NCI-H2081 treated with DMSO at 0.1 percent for 48 hours (cell line): ENCODE results near the gene RAD18.
A peak's percentile ranks its signal among the peaks of the same experiment; 100 is the strongest.

Experiments
- DNase-seq: peaks from one replicate; lab custom pipeline; 2025; lab: John Stamatoyannopoulos, UW

The RAD18 gene, protein sequence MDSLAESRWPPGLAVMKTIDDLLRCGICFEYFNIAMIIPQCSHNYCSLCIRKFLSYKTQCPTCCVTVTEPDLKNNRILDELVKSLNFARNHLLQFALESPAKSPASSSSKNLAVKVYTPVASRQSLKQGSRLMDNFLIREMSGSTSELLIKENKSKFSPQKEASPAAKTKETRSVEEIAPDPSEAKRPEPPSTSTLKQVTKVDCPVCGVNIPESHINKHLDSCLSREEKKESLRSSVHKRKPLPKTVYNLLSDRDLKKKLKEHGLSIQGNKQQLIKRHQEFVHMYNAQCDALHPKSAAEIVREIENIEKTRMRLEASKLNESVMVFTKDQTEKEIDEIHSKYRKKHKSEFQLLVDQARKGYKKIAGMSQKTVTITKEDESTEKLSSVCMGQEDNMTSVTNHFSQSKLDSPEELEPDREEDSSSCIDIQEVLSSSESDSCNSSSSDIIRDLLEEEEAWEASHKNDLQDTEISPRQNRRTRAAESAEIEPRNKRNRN

DNA sequence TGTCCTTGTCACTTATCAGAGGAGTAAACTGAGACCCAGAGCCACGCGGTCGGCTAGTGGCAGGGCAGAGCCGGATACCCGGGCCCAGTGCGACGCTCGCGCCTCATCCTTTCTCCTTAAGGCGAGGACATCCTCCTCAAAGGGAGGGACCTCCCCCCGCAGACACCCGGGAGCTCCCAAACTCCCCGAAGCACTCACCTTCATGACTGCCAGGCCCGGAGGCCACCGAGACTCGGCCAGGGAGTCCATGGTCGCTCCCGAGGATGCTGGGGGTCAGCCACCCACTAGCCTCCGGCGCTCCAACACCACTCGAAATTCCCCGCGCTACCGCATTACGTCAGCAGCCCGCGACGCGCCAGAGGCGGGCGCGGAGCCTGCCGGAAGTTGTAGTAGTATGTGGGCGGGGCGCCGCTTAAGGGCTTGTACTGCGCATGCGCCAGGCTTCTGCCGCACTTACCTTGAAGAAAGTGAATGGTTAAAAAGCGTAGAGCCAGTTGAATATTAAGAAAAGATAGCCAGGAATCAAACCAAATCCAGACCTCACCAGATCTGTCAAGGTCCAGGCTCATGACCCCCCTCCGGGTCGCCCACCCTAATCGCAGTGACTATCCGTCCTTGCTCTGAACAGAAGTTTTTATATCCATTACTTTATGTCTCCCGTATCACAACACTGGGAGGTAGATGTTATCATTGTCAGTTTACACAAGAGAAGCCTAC is at the start of gene RAD18:
Gene RAD18 (minus strand): TSS at position 336 of the 717 bp plus-strand sequence. CDS start 87 bp downstream, at position 249.
- peak; percentile 18 for DNase-seq

DNA sequence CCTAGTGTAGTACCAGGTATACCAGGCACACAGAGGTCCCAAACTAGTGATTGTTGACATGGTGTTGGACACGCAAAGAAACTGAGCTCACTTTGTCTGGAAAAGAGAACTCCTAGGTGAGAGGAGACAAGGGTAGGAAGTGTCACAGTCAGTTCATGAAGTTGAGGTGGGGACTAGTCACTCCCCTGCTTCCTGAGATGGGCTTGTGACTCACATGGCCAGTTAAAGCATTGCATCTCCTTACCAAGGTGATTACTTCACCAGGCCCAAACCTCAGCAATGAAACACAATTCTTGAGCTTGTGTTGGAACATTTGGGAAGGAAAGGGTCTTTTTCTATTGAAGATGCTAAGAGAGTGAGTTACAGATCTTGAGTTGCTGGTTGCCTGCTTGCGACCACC is 49.2 kb upstream of the RAD18 start:
- no peak for DNase-seq

DNA sequence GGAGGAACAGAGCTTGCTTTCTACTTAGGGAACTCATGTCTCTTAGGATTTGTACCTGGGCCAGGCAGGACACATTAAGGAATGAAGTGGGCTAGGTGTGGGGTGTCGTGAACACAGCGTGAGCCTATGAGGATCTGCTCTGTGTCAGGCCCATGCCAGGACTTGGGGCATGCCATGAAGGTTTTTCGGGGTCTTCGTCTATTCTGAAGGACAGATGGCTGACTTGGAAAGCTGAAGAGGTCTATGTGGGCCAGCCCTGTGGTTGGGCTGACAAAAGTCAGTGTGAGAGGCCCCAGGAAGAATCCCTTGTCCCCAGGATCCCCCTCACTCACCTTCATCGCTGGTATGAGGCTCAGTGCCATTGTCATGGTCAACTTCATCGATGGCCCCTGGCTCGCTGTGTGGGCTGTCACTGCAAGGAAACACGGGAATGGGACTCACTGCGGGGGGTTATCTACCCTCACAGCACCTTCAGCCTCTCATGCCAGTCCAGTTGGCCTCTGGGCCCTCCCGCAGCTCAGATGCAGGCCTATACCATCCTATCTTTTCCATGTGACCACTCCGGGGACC is 46.8 kb upstream of the RAD18 start:
- DNase-seq: no peak

DNA sequence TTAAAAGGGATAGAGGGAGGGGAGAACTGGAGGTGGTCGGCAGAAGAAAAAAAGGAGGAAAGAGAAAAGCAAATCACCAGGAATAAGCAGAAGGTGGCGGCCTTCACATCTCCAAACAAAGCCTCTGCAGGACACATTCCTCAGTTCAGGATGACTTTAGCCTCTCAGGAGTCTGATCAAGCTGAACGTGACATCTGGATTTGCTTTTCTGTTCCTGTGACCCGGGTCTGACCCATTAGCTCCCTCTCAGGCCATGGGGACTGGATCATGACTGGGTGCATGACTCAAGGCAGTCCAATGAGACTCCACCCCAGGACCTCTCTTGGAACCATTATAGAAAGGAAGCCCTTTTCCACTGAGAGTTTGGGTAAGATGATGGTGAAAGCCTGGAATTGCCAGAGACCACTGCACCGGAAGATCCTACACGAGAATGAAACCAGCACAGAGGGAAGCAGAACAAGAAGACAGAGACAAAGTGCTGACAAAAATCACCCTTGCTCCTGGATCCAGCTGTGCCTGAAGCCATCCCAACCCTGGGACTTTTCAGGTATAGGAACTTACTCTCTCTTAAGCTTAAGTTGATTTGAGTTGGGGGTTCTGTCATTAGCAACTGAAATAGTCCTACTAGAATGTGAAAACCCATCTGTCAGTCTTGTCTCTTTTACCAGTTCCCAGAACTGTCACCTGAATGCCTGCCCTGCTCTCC is 45.4 kb upstream of the RAD18 start:
- DNase-seq: no peak

GRCh38 chr3:9007928-9008327 is 44.7 kb upstream of the RAD18 start:
- DNase-seq: no peak

GRCh38 chr3:9007213-9007612 is 43.9 kb upstream of the RAD18 start:
- no peak for DNase-seq

GRCh38 chr3:9000041-9000440 is 36.8 kb upstream of the RAD18 start:
- DNase-seq: no peak

DNA sequence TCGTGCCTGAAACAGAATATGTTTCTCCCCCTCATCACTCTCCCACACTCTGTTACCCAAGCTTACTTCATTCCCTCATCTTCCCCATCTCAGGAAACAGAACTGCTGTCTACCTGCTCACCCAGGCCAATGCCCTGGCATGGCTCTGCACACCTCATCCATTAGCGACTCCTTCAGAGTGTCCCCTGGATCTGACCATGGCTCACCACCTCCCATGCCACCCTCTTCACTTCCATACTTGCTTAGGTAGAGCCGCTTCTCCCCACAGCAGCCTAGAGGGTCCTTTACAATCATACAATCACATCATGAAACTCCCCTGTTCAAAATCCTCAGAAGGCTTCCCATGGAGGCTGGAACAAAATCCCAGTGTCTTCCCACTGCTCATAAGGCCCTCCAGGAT is 33.9 kb upstream of the RAD18 start:
- no peak for DNase-seq

DNA sequence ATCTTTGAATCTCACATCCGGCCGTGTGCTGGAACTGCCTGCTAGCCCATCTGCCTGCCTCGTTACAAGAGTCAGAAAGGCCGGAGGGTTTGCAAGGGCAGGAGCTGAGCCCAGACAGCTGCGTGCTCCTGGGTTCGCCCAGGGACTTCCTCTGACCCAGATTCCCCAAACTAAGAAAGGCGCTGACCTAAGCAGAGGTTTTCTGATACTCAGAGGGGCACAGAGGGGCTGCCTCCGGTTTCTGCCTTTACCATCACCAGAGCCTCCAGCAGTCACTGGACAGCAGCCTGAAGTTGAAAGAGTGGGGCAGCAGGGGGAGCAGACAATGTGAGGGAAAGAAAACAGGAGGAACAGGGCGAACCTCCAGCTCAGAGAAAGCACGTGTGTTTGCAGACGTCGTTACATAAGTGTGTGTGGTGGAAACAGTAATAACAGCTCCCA is 33.4 kb upstream of the RAD18 start:
- DNase-seq: no peak

- DNase-seq: no peak
Observed at GRCh38 chr3:8996216-8996615, 32.9 kb upstream of the RAD18 start.

DNA sequence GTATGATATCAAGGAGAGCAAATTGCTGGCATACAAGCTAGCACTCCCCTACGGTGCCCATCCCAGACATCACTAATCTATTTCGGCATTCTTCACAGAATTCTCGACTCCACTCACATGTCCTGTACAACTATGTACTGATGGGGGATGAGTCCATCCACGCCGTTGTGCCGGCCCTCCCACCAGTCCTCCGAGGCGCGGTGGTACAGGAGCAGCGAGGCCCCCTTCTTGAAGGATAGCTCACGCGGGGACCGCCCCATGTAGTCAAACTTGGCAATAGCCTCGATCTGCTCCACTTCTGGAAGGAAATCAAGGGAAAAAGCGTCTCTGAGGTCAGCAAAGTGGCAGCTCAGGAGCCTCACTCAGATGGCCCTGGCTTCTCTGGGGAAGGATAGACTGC is 31.0 kb upstream of the RAD18 start:
- no peak for DNase-seq

DNA sequence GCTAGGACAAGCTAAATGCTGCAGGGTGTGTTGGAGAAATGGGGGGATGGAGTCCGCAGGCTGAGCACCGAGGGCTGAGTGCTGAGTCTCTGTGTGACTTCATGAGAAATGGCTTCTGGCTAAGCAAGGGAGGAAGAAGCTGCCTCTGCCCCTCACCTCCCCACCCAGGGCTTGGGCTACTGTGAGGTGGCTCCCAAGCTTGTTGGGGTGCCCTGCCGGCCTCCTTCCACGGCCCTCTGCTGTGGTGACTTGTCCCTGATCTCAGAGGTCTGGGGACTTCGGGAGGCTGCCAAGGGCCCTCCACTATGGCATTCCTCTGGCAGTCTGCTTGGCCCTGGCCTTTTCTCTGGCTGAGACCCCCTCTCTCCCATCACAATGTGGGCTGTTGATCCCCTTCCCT is 30.1 kb upstream of the RAD18 start:
- no peak for DNase-seq

GRCh38 chr3:8992854-8993253 is 29.6 kb upstream of the RAD18 start:
- DNase-seq: no peak

DNA sequence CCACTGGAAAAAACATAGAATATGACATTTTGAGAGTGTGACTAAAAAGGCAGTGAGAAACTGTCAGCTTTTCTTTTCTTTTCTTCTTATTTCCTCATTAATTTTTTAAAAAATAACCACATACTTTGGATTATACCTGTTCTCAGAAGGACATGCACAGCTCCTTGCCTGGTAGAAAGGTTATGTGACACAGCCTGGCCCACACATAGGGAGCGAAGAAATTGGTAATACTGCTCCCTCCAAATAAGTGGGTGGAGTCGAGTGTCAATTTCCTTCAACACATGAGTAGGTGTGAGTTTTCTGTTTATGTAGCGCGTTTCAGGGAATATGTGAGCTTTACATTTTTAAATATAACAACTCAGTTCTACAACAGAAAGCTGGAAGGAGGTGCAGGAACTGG is 28.9 kb upstream of the RAD18 start:
- no peak for DNase-seq

GRCh38 chr3:8990266-8991215 is 27.3 kb upstream of the RAD18 start:
- no peak for DNase-seq

DNA sequence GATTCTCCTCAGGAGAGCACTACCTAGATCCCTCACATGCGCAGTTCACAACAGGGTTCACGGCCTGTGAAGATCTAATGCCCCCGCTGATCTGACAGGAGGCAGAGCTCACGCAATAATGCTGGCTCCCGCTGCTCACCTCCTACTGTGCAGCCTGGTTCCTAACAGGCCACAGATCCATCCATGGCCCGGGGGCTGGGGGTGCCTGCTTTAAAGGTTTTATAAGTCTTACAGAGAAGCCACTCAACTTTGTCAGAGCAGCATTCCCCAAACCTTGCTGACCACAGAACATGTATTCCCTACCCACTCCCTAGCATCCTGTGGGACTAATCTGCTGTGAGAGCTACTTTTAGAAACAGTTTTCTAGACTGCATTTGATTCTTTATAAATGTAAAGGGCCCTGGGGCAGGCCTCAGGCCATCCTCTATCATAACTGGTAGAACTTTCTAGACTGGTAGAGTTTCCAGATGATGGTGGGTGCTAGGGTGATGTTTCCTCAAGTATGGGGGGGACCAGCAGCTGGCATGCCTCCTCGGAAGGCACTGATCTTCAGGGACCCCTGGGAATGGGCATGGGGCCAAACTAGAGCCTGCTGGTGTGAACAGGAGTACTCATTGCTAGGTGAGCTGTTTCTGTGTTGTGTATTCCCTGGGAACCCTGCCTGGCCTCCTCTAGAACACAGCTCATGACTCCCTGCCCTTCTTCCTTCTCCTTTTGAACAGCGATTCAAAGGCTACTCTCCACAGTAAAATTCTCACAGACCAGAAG is 25.7 kb upstream of the RAD18 start:
- no peak for DNase-seq

DNA sequence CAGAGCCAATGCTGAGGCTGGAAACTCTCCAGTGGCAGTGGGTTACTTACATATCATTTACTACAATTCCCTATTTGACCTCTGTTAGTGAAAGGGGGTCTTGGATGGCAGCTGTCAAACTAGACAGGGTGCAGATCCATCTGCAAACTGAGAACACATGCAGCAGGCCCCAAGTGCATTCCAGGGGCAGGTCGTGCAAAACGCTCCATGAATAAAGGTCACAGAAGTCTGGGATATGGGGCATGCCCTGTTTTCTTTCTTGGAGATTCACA is 25.0 kb upstream of the RAD18 start:
- no peak for DNase-seq

- DNase-seq: no peak
Observed at GRCh38 chr3:8987645-8988383, 24.5 kb upstream of the RAD18 start.

- no peak for DNase-seq
Observed at GRCh38 chr3:8987226-8987625, 24.0 kb upstream of the RAD18 start.

DNA sequence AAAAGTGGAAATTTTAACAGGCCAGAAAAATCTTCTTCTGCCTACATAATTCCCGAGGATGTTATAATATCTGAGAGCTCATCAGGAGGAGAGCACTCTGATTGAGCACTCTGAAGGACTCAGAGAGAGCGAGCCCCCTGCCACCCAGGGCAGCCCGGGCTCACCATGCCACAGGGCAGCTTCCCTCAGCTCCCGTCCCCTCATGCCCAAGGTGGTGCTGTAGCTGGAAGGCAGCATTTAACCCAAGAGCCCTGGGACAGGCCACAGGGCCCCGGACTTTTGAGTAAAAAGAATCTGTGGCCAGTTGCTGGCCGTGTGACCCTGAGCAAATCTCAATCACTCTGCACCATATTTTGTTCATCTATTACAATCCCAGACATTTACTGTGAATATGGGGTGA is 23.5 kb upstream of the RAD18 start:
- no peak for DNase-seq
